Right ventricle myocardium superior (tissue), 1 donor: ENCODE data around the gene ANKRD63. TPM values are rescaled to one million over a fixed set of nuclear protein-coding genes. Genes with fewer than 3 reads are reported as not detected.

Experiments used
- ATAC-seq: fragments of 200-7000 bp; cut with Tn5 transposase; one replicate; pipeline ENCODE4 v1.9.1; 2020; ENCODE audit warnings: mild to moderate bottlenecking; ENCODE audit not compliant: poor library complexity
- DNase-seq: peaks from one replicate; pipeline ENCODE4 v3.0.0-alpha.2; 2020
- intact Hi-C: fragments of 100-400 bp; cut with DNase I; formaldehyde crosslinking; loops from one replicate; pipeline ENCODE4 v1.11.2; 2022
- total RNA-seq: library from RNA; stranded (reverse); fragmentation: NEBNext Ultra II Directional; extraction: Animal tissue kit (Norgen Biotek cat#: 25700); gene quantifications from one replicate; pipeline ENCODE4 v1.2.1, GENCODE V29; 2021
- donor health status: DM: no; HTN: yes; CAD: no; lungs with severe emphysema.

ANKRD63 gene
- total RNA-seq, 1 donor from 2014 or later: 0.65 TPM

DNA sequence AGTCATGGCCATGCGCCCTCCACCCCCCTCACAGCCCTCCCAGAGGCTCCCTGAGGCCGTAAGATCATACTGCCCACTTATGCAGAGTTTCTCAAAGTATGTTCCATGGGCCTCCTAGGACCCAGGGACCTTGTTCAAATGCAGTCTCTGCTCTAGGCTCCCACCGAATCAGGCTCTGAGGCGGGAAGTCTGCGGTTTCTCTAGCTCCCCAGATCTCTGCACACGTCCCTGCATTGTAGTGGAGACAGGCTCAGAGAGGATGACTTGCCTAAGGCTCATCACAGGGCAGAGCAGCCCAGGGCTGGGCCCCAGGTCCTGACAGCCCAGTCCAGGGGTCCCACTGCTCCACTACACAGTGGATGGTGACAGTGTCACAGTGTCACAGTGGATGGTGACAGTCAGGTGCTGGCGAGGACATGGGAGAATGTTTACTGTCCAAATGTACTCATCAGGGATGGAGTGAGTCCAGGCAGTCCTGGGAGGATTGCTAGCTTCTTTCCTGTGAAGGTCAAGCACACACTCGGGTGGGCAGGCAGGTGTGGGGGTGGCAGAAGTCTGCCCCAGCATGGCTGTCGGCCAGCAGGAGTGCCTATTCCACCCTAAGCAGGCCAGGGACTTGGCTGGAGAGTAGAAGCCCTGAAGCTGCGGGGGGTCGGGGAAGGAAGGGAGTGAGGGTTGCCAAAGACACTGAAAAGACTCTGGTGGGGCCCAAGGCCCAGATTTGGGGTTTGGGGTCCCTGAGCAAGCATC, 12.4 kb downstream of the ANKRD63 start:
- DNase-seq (no peak), ATAC-seq (no peak)
- intact Hi-C loops: loop anchor here (5.0 kb wide), 1 partner anchor 223 kb away; no protein-coding TSS in a partner anchor

DNA sequence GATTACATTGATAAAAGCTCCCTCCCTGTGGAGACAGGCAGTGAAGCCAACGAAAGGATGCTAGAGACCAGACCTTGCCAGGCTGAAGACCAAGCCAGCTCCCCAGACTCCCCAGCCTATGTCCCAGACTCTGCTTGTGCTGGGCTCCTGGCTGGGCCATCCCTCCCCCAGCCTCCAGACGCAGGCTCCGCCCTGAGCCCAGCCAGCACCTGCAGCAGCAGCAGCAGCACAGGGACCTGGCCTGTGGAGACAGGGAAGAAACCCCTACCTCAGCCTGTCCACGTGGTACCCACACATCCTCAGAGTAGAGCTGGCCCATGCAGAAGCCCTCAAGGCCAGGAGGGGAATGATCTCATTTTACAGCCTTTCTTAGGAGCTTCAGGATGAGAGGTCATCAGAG, 13.3 kb downstream of the ANKRD63 start:
- no peak for ATAC-seq
- intact Hi-C loops: loop anchor here (5.0 kb wide), 1 partner anchor 222 kb away; no protein-coding TSS in a partner anchor
- DNase-seq: no peak

DNA sequence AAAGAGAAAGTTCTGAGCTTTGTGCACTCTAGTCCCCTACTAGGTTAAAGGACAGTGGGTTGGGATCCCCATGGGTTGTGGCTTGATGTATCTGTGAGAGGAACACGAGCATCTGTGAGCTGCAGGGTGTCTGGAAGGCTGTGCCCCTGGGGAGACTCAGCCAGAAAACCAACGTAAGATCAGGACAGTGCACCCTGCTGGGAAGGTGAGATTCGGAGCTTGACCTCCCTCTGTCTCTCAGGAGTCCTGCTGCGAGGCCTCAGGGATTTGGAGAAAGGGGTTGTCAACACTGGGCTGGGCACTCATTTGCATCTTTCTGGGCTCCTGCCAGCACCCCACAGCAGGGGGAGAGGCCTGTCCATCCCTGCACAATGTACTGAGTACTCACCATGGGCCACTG, 15.2 kb downstream of the ANKRD63 start:
- DNase-seq (no peak), ATAC-seq (no peak)
- intact Hi-C loops: no loop called here

DNA sequence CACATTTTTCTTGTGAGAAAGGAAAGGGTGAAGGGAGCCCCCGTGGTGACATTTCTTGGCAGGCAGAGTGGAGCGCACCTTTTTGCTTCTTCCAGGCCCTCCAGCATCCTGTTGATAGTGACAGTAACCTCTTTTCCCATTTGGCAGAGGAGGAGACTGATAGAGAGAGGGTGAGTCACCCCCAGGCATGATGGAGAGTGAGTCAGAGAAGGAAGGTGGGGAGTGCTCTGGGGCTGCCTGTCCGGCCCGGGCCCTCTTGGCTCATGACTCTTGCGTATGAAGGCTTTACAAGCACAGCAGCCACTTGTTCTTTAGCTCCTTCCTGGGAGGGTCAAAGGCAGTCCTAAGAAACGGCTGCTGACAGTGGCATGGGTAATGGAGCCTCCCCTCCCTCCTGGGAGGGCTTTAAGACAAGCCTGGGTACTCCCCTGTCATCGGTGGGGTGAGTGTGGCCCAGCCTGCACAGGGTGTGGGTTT, 16.0 kb downstream of the ANKRD63 start:
- intact Hi-C loops: no loop called here
- no peak for DNase-seq
- no peak for ATAC-seq

DNA sequence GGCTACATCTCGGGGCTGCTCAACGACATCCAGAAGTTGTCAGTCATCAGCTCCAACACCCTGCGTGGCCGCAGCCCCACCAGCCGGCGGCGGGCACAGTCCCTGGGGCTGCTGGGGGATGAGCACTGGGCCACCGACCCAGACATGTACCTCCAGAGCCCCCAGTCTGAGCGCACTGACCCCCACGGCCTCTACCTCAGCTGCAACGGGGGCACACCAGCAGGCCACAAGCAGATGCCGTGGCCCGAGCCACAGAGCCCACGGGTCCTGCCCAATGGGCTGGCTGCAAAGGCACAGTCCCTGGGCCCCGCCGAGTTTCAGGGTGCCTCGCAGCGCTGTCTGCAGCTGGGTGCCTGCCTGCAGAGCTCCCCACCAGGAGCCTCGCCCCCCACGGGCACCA, 17.0 kb downstream of the ANKRD63 start:
- DNase-seq (no peak), ATAC-seq (no peak)
- intact Hi-C loops: no loop called here

DNA sequence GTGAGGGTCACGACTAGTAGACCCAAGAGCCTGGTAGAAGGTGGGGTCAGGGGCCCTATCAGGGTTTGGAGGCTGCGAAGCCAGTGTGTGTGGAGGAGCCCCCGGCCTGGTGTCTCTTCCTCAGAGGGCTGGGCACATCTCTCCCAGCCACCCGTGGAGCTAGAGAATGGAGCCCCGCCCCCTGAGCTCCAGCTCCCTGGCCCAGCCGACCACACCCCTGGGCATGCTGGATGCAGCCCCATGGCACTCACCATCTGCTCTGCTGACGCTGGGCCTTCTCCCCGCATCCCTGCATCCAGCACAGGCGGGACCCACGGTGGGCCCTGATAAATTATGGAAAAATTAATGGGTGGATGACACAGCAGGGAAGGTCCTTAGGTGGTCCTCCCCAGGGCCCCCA, 17.5 kb downstream of the ANKRD63 start:
- intact Hi-C loops: no loop called here
- no peak for DNase-seq
- ATAC-seq: no peak

DNA sequence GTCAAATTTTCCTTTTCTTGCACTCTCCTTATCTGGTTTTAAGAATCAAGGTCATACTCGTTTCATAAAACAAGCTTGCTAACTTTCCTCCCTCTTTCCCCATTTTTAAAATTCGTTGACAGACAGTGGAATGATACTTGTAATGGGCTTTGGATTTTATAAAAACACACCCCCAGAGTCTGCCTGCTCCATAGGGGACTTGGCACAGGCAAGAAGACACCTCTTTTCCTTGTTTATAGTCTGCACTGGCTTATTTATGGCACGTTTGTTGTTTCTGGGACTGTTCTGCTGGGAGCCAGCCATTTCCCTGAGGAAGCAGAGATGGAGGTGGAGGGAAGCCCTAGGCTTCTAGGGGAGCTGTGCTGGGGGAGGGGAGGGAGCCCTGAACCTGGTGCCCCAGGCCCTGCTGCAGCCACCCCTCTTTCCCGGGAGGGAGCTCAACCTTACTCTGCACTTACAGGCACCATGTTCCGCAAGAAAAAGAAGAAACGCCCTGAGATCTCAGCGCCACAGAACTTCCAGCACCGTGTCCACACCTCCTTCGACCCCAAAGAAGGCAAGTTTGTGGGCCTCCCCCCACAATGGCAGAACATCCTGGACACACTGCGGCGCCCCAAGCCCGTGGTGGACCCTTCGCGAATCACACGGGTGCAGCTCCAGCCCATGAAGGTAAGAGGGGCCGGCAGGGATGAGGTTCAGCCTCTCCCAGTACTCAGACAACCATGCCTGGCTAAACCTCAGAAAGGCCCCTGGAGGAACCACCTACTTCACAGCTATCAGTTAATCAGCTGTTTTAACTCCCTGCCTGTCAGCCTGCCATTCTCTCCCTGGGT, 18.3 kb downstream of the ANKRD63 start:
- intact Hi-C loops: no loop called here
- DNase-seq (no peak), ATAC-seq (no peak)

DNA sequence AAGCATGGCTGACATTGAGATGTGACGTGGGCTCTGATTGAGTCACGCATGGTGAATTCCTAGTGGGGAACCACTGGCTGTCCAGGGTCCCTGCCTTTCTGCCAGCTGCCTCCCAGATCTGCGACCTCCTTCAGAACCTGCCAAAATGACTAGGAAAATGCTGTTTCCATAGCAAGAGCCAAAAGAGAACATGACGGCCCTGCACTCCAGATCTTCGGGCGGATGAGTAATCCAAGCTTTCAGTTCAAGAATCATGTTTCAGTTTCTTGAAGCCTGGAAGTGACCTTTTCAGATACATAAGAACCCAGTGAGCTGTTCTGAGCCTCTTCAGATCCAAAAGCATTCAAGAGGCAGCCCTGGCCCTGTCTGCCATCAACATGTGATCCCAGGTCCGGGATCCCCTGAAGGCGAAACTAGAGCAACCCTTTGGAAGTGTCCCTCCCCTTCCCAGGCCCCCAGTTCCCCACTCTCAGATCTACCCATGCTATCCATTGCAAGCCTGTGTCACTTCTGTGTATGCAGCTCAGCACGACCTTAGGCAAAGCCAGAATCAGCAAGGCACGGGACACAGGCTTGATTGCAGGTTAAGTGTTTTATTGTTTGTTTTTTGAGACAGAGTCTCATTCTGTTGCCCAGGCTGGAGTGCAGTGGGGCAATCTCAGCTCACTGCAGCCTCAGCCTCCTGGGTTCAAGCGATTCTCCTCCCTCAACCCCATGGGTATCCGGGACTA, 19.7 kb downstream of the ANKRD63 start:
- DNase-seq: no peak
- intact Hi-C loops: no loop called here
- no peak for ATAC-seq

DNA sequence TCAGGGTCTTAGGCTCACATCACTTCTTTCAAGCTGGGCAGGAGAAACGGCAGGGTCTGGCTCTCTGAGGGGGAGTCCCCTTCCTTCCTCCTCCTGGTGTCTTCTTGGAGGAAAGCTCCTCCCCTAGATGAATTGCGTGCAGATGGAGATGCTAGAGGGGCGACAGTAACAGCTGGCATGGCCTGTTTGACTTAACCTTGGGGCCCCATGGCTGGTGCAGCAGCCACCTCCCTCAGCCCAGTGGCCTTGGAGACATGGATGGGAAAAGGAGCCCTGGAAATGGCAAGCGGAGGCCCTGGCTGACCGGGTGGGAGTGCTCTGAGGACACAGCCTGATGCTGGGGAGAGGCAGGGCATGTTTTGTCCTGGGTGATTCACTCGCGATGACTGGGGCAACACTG, 23.8 kb downstream of the ANKRD63 start:
- DNase-seq: no peak
- intact Hi-C loops: no loop called here
- ATAC-seq: no peak

DNA sequence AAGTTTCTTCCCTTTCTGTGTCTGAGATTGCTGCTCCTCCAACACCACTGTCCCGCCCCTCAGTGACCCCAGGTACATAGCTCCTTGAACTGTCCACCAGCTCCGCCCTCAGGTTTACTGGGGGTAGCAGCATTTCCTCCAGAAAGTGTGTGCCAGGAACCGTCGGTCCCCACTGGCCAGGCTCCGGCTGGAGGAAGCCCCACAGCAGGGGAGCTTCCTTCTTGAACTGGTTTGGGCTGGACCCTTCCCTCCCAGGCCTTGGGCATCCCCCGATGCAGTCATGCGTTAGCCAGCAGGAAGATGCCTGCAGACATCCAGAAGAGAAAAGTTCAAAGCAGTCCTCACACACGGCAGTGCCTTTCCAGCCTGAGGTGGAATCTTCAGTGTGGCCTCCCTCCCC, 24.3 kb downstream of the ANKRD63 start:
- DNase-seq (no peak), ATAC-seq (no peak)
- intact Hi-C loops: no loop called here

DNA sequence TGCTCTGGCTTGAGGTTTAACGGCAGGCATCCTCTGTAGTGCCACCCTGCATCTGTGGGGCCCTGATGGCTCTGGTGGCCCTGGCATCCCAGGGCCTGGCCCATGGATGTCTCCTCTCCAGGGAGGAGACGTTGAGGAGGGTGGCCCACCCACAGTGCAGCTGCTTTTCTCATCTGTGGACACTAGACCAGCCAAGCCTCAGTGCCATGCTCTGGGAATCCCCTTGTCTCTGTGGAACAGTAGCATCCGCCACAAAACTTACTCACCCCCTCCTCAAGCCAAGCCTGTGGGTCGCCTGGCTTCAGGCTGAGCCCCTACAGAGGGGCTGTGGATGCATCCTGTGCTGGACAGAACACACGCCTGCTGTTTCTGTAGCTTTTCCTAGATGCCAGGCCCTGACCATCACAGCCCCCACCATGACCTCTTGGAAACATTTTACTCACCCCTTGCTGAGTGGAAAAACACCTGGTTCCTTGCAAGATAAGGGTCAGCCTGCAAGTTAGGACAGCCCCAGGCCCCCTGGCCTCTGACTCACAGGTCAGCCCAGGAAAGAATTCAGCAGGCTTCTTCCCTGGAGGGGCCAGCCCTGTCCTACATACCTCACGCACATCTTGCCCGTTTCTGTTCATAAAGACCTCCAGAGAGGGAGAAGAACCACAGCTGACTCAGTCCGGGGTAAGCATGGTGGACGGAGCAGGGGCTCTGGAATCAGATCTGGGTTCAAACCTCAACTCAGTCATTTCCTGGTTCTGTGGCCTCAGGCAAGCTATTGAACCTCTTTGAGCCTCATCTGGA, 25.0 kb downstream of the ANKRD63 start:
- ATAC-seq (no peak), DNase-seq (no peak)
- intact Hi-C loops: no loop called here

DNA sequence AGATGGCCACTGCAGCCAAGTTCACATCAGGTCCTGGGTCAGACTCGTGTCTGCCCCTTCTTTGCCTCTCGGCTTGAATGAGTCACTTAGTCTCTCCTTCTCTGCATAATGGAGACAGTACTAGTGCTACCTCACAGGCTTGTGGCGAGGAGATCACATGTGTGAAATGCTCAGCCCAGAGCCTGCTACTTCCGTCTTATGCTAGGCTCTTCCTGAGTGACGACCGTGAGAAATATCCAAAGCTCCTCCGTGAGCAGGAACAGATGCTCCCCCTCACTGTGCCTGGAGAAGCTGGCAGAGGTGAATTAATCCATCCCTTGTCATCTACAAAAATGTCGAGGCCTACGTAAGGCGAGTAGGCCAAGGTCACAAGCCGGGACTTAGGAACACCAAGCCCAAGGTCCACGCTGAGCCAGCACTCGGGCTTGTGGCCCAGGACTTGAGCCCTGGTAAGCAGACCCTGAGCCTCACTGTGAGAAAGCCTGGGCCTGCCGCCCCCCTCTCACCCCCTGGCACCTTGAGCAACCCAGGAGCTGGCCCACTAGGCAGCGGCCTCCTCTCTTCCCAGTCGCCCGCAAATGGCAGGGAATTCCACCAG, 26.1 kb downstream of the ANKRD63 start:
- intact Hi-C loops: no loop called here
- ATAC-seq (no peak), DNase-seq (no peak)

DNA sequence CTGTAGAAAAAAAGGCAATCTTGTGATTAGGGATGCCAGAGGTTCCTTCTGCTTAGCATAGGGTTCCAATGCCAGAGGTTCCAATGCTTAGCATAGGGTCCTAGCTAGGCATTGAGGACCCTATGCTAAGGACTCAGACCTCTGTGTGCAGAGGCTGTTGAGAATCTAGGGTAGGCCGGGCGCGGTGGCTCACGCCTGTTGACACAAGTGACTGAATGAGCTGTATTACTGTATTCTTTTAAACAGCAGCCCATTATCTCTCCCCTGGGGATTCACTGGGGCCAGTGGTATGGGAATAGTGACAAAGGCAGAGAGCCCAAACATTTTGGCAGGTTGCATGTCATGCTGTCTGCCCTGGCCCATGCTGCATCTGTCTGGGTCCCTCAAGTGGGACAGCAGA, 27.8 kb downstream of the ANKRD63 start:
- ATAC-seq: no peak
- intact Hi-C loops: no loop called here
- DNase-seq: peak; percentile 19

DNA sequence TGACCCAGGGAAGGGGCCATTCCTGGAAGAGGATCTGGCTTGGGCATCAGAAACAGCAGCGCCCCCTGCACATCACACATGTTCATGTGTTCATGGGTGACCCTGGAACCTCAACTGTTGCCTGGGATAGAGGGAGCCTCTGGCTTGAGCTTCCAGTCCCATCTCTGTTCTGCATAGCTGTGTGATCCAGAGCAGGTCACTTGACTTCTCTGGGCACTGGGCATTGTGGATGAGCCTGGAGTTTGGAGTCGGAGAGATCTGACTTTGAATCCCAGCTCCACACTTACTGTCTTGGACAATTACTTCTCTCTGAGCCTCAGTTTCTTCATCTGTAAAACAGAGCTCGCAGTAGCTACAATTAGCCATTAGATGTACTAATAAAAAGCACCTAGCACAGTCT, 28.4 kb downstream of the ANKRD63 start:
- ATAC-seq: no peak
- intact Hi-C loops: no loop called here
- DNase-seq: peak; percentile 8

DNA sequence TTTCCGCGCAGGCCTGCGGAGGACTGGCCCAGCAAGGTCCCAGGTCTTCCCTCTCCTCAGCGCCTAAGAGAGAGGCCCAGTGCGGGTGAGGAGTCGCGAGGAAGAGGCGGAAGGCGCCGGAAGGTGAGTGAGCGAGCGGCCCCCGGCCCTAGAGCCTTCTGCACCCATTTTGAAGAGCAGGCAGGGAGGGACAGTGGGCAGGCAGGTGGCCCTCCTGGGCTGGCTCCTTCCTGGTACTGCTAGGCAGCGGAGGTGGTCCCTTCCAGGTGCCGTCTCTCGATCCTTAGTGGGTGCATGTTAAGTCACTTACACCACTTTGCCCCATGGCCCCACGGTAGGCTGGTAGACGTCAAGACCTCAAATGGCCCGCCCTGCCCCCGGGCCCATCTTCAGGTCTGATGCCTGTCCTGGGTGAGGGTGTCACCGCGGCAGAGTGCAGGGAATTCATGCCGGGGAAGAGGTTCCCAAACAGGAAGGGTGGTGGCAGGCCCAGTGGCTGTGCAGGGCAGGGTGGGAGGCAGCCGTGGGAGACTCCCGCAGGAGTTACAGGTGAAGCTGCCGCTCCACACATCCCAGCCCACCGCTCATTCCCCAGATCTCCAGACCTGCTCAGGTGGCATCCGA, 29.6 kb downstream of the ANKRD63 start:
- intact Hi-C loops: no loop called here
- ATAC-seq (no peak), DNase-seq (peak; percentile 40)

DNA sequence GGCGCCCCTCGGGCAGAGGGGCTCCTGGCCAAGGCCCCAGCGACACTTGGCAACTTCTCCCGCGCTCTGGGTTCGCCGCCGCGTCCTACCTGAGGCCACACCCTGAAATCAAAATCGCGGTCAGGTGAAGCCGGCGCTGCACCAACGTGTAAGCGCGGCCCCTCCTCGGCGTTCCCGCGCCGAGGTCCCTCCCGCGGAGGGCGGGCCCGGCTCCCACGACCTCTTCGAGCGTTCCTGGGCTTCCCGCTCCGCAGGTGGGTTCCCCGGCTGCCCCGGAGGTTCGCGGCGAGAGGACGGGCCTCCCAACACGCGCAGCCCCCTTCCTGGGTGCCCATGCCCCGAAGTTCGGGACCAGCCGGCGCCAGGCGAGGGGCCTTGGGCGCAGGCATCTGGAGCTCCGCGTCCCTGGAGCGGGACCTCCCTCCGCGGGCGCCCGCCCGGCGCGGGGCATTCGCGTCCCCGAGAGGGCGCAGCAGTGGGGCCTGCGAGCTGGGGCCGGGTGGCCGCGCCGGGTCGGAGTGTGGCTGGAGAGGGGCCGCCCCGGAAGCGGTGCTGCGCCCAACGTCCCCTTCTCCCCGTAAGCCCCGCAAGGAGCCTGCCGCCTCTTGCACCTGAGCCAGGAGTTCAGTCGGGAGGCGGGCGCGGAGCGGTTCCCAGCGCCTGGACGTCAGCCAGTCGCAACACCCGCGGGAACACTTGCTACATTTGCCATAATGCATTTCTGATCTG, 30.3 kb downstream of the ANKRD63 start:
- ATAC-seq (peak; percentile 73), DNase-seq (peak; percentile 65)
- intact Hi-C loops: no loop called here

DNA sequence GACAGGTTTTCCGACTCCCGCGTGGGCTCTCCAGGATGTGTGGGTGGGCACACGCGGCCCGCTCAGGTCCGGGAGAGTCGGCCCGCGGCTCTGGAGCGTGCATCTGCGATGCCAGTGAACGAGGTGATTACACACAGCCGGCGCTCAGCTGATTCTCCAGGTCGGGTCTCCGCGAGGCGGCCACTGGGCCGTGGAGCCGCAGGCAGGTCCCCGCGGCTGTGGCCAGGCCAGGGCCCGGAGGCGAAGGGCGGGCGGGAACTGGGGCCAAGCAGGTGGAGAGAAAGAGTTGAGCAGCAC, 30.8 kb downstream of the ANKRD63 start:
- DNase-seq: peak; percentile 36
- peak; percentile 11 for ATAC-seq
- intact Hi-C loops: no loop called here
